Measurements from ENCODE around the gene RAP1A. TPM values are rescaled to one million over a fixed set of nuclear protein-coding genes. Genes with fewer than 3 reads are reported as not detected.

Gene RAP1A
- total RNA-seq, 1 experiment from 2014 or later, result 26.7 TPM

DNA sequence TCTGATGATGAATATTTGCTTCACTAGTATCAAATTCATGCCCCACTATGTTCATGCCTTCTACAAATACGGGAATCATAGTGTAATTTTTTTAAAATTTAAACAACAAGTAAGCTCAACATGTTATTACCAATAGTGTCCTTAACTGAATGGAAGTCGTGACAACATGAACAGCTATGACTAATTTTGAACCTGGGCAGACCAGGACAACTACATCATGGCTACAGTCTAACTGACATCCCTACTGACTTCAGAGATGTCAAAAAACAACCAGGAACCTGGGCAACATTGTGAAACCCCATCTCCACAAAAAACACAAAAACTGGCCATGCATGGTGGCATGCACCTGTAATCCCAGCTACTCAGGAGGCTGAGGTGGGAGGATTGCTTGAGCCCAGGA, 33.5 kb upstream of the RAP1A start:
- no peak for DNase-seq
- H3K4me1 Mint-ChIP-seq, result peaks cover 0 to 4% of the 10 kb centered on the region in 2 experiments; a peak in 1 of 4 replicates
- no peak overlapping the region for H3K4ac ChIP-seq (ENCODE audit: low read depth, low read length)
- H2BK15ac ChIP-seq (ENCODE audit: low read depth, low read length), result no peak overlapping the region
- TF ChIP-seq, protein P1, sequence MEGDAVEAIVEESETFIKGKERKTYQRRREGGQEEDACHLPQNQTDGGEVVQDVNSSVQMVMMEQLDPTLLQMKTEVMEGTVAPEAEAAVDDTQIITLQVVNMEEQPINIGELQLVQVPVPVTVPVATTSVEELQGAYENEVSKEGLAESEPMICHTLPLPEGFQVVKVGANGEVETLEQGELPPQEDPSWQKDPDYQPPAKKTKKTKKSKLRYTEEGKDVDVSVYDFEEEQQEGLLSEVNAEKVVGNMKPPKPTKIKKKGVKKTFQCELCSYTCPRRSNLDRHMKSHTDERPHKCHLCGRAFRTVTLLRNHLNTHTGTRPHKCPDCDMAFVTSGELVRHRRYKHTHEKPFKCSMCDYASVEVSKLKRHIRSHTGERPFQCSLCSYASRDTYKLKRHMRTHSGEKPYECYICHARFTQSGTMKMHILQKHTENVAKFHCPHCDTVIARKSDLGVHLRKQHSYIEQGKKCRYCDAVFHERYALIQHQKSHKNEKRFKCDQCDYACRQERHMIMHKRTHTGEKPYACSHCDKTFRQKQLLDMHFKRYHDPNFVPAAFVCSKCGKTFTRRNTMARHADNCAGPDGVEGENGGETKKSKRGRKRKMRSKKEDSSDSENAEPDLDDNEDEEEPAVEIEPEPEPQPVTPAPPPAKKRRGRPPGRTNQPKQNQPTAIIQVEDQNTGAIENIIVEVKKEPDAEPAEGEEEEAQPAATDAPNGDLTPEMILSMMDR (conservative IDR thresholded peaks at IDR 0.05), result no peak
- no peak overlapping the region for H3K27ac Mint-ChIP-seq
- H3T11ph ChIP-seq (ENCODE audit: low read length), result no peak overlapping the region
- H3K79me2 ChIP-seq (ENCODE audit: insufficient read depth, low read length), result no peaks in the 10 kb centered on the region
- H2BK120ac ChIP-seq (ENCODE audit: low read depth, low read length, poor library complexity, severe bottlenecking), result no peak overlapping the region
- H3K23ac ChIP-seq (ENCODE audit: insufficient read length, low read depth, low read length), result no peak overlapping the region
- H3K23me2 ChIP-seq (ENCODE audit: insufficient read length, low read depth, low read length, poor library complexity, severe bottlenecking), result no peaks in the 10 kb centered on the region
- no peaks in the 10 kb centered on the region for H3K27me3 ChIP-seq (ENCODE audit: insufficient read depth, low read length)
- no peak overlapping the region for H3K56ac ChIP-seq (ENCODE audit: insufficient read length, low read depth, low read length)
- no peaks in the 10 kb centered on the region for H3K79me1 ChIP-seq (ENCODE audit: insufficient read depth, low read depth, low read length, poor library complexity, severe bottlenecking)
- H2BK20ac ChIP-seq (ENCODE audit: low read depth, low read length, poor library complexity, severe bottlenecking), result no peak overlapping the region
- H3K4me2 ChIP-seq (ENCODE audit: insufficient read depth, insufficient read length, low read length), result no peak overlapping the region
- no peak overlapping the region for H4K8ac ChIP-seq (replicated peaks; ENCODE audit: insufficient read length, low read depth, low read length)
- H2BK12ac ChIP-seq (ENCODE audit: insufficient read length, low read depth, low read length), result no peak overlapping the region
- H3K4me1 ChIP-seq (ENCODE audit: insufficient read depth, low read length), result no peaks in the 10 kb centered on the region; the same call in 1 of the 2 replicates
- no peak overlapping the region for H4K5ac ChIP-seq (ENCODE audit: insufficient read length, low read depth, low read length)
- H3K4me3 Mint-ChIP-seq, result no peak overlapping the region
- H3K9me3 Mint-ChIP-seq, result no peaks in the 10 kb centered on the region
- H3K18ac ChIP-seq (ENCODE audit: insufficient read length, low read depth, low read length), result no peak overlapping the region
- H3K36me3 Mint-ChIP-seq (ENCODE audit: insufficient read depth in 1 of 3, low read depth in 3 of 3), result no peaks in the 10 kb centered on the region
- H2BK5ac ChIP-seq (ENCODE audit: insufficient read length, low read length), result no peak overlapping the region
- H4K20me1 ChIP-seq (ENCODE audit: control insufficient read depth, insufficient read depth, insufficient read length), result no peaks in the 10 kb centered on the region
- no CpG with 5 or more reads among the region's 2 CpGs for WGBS (ENCODE audit: extremely low coverage, insufficient read length, low lambda C conversion rate)
- no peak overlapping the region for H3K14ac ChIP-seq (ENCODE audit: insufficient read depth, low read length)
- no peak overlapping the region for H4K91ac ChIP-seq (ENCODE audit: insufficient read length, low read depth, low read length)
- H3K27me3 Mint-ChIP-seq (ENCODE audit: low read depth), result no peaks in the 10 kb centered on the region
- no peak overlapping the region for H3K27ac ChIP-seq (ENCODE audit: insufficient read length, low read depth, low read length)
- no peak overlapping the region for H2AFZ ChIP-seq (ENCODE audit: low read length)
- H2AK5ac ChIP-seq (ENCODE audit: insufficient read length, low read length), result no peak overlapping the region
- no peak overlapping the region for H3K9ac ChIP-seq (ENCODE audit: extremely low read depth, insufficient read length, low read length)
- no peaks in the 10 kb centered on the region for H3K9me3 ChIP-seq (ENCODE audit: control insufficient read depth, low read depth, low read length)
